PC-9 (cell line): ENCODE measurements around the gene GLCE. TPM values are rescaled to one million over a fixed set of nuclear protein-coding genes. Genes with fewer than 3 reads are reported as not detected.

Source experiments
- BruUV-seq: library from RNA; stranded (reverse); fragments of 400-500 nt; replicated peaks from 2 replicates; lab custom pipeline; 2021; lab: Mats Ljungman, UMichigan
- CTCF ChIA-PET: fragments of 300-600 bp; sonication (Branson Sonifier 250); formaldehyde crosslinking; loops from one replicate; lab custom pipeline; 2022; ENCODE audit warnings: antibody characterized with exemption; lab: Charles Lee
- POLR2A ChIA-PET: fragments of 300-600 bp; sonication (Branson Sonifier 250); formaldehyde crosslinking; loops from one replicate; lab custom pipeline; 2022; ENCODE audit warnings: antibody characterized with exemption; ENCODE audit not compliant: unreplicated experiment; lab: Charles Lee
- DNase-seq, 2 experiments: peaks; one replicate each; pipeline versions ENCODE4 v3.0.0 to v3.0.0-alpha.2; 2015 to 2022; ENCODE audit warnings: mixed read lengths in 1 of 2
- H2AFZ ChIP-seq: fragments of 200-600 bp; sonication (generic); 2 replicates; pipeline ENCODE4 v1.8.1; 2017; ENCODE audit warnings: antibody characterized with exemption
- H3F3A ChIP-seq: fragments of 200-600 bp; sonication (generic); 2 replicates; pipeline ENCODE4 v1.8.1; 2017; ENCODE audit warnings: antibody characterized with exemption, mild to moderate bottlenecking, low read depth; ENCODE audit not compliant: insufficient read depth
- H3K27ac ChIP-seq: fragments of 200-600 bp; sonication (generic); 2 replicates; pipeline ENCODE4 v1.6.1; 2016; ENCODE audit warnings: mixed run types
- H3K27me3 ChIP-seq: fragments of 200-600 bp; sonication (generic); 2 replicates; pipeline ENCODE4 v1.6.1; 2016; ENCODE audit warnings: low read depth, mixed run types; ENCODE audit not compliant: insufficient read depth
- H3K36me3 ChIP-seq: fragments of 200-600 bp; sonication (generic); 2 replicates; pipeline ENCODE4 v1.6.1; 2016; ENCODE audit warnings: low read depth, mixed run types
- H3K4me1 ChIP-seq: fragments of 200-600 bp; sonication (generic); replicated peaks from 2 replicates; pipeline ENCODE4 v1.6.1; 2016; ENCODE audit warnings: mixed run types; ENCODE audit not compliant: insufficient read depth
- H3K4me2 ChIP-seq: fragments of 200-600 bp; sonication (generic); 2 replicates; pipeline ENCODE4 v1.6.1; 2017; ENCODE audit warnings: mixed run types
- H3K4me3 ChIP-seq: fragments of 200-600 bp; sonication (generic); 2 replicates; pipeline ENCODE4 v1.6.1; 2016; ENCODE audit warnings: mixed run types
- H3K79me2 ChIP-seq: fragments of 200-600 bp; sonication (generic); 2 replicates; pipeline ENCODE4 v1.6.1; 2017; ENCODE audit warnings: low read depth, mixed run types
- H3K9me2 ChIP-seq: fragments of 200-600 bp; sonication (generic); 2 replicates; pipeline ENCODE4 v1.8.1; 2017; ENCODE audit warnings: mild to moderate bottlenecking; ENCODE audit not compliant: insufficient read depth
- H3K9me3 ChIP-seq: fragments of 200-600 bp; sonication (generic); 2 replicates; pipeline ENCODE4 v1.8.1; 2016; ENCODE audit warnings: low read depth; ENCODE audit not compliant: insufficient read depth
- H4K20me1 ChIP-seq: fragments of 200-600 bp; sonication (generic); 2 replicates; pipeline ENCODE4 v1.8.1; 2017; ENCODE audit not compliant: insufficient read depth
- EZH2 ChIP-seq: fragments of 200-600 bp; sonication (generic); IDR thresholded peaks from 2 replicates; pipeline ENCODE4 v1.8.0; 2017; ENCODE audit warnings: antibody characterized with exemption, low read depth
- intact Hi-C: fragments of 100-400 bp; cut with micrococcal nuclease; formaldehyde crosslinking; loops from one replicate; pipeline ENCODE4 v1.10.0; 2022; ENCODE audit not compliant: unreplicated experiment
- total RNA-seq: library from RNA; stranded (reverse); gene quantifications from 2 replicates; pipeline ENCODE4 v1.2.3, GENCODE V29; 2021
- TF ChIP-seq, protein P1 (sequence below): fragments of 200-600 bp; sonication (generic); conservative IDR thresholded peaks from 2 replicates; pipeline ENCODE4 v1.6.1; 2017; ENCODE audit warnings: mixed run types, antibody characterized with exemption, mild to moderate bottlenecking, moderate library complexity

The GLCE gene
- total RNA-seq, 1 experiment from 2014 or later = 31.3 TPM

DNA sequence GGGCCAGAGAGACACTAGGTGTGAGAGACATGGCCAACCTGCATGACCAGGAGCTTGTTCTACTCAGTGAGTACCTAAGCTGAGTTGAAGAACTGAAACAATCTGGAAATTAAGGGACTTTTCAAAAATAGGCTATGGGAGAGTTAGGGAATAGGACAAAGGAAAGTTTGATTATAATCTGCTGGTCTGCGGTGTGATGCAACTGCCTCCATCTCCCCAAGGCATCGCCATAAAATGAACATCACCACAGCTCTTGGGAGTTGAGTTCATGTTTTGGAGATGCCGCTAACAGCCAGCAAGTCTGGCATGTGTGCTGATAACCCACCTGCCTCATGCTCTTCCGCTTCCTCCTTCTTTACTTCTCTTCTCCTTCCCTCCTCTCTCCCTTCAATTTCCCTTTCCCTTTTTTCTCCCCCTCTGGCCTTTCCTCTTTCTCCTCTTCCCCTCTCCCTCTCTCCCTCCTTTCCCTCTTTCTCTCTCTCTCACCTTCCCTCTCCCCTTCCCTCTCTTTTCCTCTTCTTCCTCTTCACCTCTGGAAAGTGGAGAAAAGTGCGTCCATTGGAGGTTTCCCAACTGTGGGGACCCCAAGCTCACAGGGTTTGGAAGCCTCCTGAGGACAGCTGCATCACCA is 39.1 kb upstream of the GLCE start:
- H3K4me2 ChIP-seq = no peak overlapping the region
- no peaks in the 10 kb centered on the region for H3K79me2 ChIP-seq
- no peak for DNase-seq
- H3K27ac ChIP-seq = no peak overlapping the region
- H3K4me3 ChIP-seq = no peak overlapping the region
- peaks cover 2% of the 10 kb centered on the region; the same call in 1 of the 2 replicates for H3F3A ChIP-seq
- intact Hi-C loops = no loop called here
- no peaks in the 10 kb centered on the region for H3K9me2 ChIP-seq
- no peaks in the 10 kb centered on the region for H4K20me1 ChIP-seq
- TF ChIP-seq, protein P1, sequence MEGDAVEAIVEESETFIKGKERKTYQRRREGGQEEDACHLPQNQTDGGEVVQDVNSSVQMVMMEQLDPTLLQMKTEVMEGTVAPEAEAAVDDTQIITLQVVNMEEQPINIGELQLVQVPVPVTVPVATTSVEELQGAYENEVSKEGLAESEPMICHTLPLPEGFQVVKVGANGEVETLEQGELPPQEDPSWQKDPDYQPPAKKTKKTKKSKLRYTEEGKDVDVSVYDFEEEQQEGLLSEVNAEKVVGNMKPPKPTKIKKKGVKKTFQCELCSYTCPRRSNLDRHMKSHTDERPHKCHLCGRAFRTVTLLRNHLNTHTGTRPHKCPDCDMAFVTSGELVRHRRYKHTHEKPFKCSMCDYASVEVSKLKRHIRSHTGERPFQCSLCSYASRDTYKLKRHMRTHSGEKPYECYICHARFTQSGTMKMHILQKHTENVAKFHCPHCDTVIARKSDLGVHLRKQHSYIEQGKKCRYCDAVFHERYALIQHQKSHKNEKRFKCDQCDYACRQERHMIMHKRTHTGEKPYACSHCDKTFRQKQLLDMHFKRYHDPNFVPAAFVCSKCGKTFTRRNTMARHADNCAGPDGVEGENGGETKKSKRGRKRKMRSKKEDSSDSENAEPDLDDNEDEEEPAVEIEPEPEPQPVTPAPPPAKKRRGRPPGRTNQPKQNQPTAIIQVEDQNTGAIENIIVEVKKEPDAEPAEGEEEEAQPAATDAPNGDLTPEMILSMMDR = no peak
- H3K36me3 ChIP-seq = no peaks in the 10 kb centered on the region
- H3K27me3 ChIP-seq = no peaks in the 10 kb centered on the region
- no TSS peak for BruUV-seq
- no peaks in the 10 kb centered on the region for H3K9me3 ChIP-seq
- POLR2A ChIA-PET = no interaction called here
- CTCF ChIA-PET = no interaction called here
- H3K4me1 ChIP-seq = peaks cover 20% of the 10 kb centered on the region
- no peak overlapping the region for H2AFZ ChIP-seq

DNA sequence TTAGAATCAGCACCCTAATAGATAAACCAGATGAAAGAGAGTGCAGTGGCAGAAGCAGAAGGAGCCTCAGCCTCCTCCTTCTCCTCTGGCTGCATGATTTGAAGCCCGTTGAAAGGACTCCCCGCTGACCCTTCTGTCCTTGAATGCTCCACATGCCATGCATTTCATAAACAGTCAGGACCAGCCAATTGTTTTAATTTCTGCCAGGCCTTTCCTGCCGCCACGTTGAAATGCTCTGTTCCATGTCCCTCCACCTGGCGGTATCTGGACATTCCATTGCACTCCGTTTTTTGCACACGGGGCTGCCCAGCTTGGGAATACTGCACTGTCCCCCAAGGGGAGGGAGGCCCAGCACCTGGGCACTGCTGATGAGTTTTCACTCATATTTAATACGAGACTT is 35.2 kb upstream of the GLCE start:
- no peak overlapping the region for H3K27ac ChIP-seq
- no peak for DNase-seq
- BruUV-seq = no TSS peak
- no peak overlapping the region for H2AFZ ChIP-seq
- peaks cover 36% of the 10 kb centered on the region for H3K4me1 ChIP-seq
- ChIA-PET POLR2A (no interaction called here), CTCF (no interaction called here)
- H3F3A ChIP-seq = peaks cover 16% of the 10 kb centered on the region; the same call in 1 of the 2 replicates
- no peak for TF ChIP-seq EZH2
- TF ChIP-seq, protein P1 = no peak
- no peak overlapping the region for H3K4me3 ChIP-seq
- H3K36me3 ChIP-seq = no peaks in the 10 kb centered on the region
- no peaks in the 10 kb centered on the region for H3K9me2 ChIP-seq
- no peak overlapping the region for H3K4me2 ChIP-seq
- H3K27me3 ChIP-seq = no peaks in the 10 kb centered on the region
- no peaks in the 10 kb centered on the region for H4K20me1 ChIP-seq
- no peaks in the 10 kb centered on the region for H3K79me2 ChIP-seq
- intact Hi-C loops = no loop called here
- no peaks in the 10 kb centered on the region for H3K9me3 ChIP-seq

- Histone ChIP-seq H3K27ac (peak overlapping the region; percentile 72), H3K4me1 (peaks cover 39% of the 10 kb centered on the region), H4K20me1 (no peaks in the 10 kb centered on the region), H3K9me3 (no peaks in the 10 kb centered on the region), H3K9me2 (no peaks in the 10 kb centered on the region), H3F3A (peaks cover 16% of the 10 kb centered on the region; the same call in 1 of the 2 replicates), H2AFZ (peak overlapping the region; percentile 69), H3K4me2 (peak overlapping the region; percentile 49), H3K79me2 (no peaks in the 10 kb centered on the region), H3K4me3 (no peak overlapping the region), H3K27me3 (no peaks in the 10 kb centered on the region), H3K36me3 (no peaks in the 10 kb centered on the region)
- BruUV-seq = no TSS peak
- ChIA-PET POLR2A (no interaction called here), CTCF (interaction anchor here (0.6 kb wide), 1 partner anchor 20 kb away, joined by 11 read pairs; no protein-coding TSS in a partner anchor)
- no peak for TF ChIP-seq EZH2
- TF ChIP-seq, protein P1 = no peak
- intact Hi-C loops = no loop called here
- DNase-seq = peak in 1 of 2 experiments; percentile 82
Observed at GRCh38 chr15:69126054-69126469, 34.4 kb upstream of the GLCE start.
